ENCODE measurements around the gene RBM19. TPM values are rescaled to one million over a fixed set of nuclear protein-coding genes. Genes with fewer than 3 reads are reported as not detected.

The RBM19 gene
- total and polyA plus RNA-seq, 2 donors (not counting 3 experiments of a cell fraction or from before 2014, with no cell fraction given), result 13.2 to 34.4 TPM

GRCh38 chr12:113896194-113896593, 69.9 kb downstream of the RBM19 start:
- intact Hi-C loops (cut with micrococcal nuclease), result no loop called here
- Histone ChIP-seq H3K27me3 (ENCODE audit: control insufficient read depth in 2 of 2, insufficient read depth in 2 of 2, low read length in 2 of 2) (no peaks in the 10 kb centered on the region), H3K9ac (replicated peaks; ENCODE audit: extremely low read depth, insufficient read depth, low read length) (no peak overlapping the region), H3K9me3 (replicated peaks; ENCODE audit: control insufficient read depth, insufficient read depth, low read length) (no peaks in the 10 kb centered on the region), H3K27ac (ENCODE audit: insufficient read depth, low read depth, low read length) (no peak overlapping the region), H3K9me1 (replicated peaks; ENCODE audit: control insufficient read depth, extremely low read depth, insufficient read depth, low read length) (no peaks in the 10 kb centered on the region), H3K36me3 (ENCODE audit: control insufficient read depth in 2 of 2, extremely low read depth in 1 of 2, insufficient read depth in 2 of 2, low read length in 2 of 2) (no peaks in the 10 kb centered on the region), H3K4me2 (ENCODE audit: insufficient read depth, low read length) (no peak overlapping the region), H4K20me1 (replicated peaks; ENCODE audit: control insufficient read depth, extremely low read depth, insufficient read depth, low read length) (no peaks in the 10 kb centered on the region), H3K79me2 (ENCODE audit: control insufficient read depth, insufficient read depth, low read length) (no peaks in the 10 kb centered on the region), H3K4me3 (replicated peaks in 1 of 3; ENCODE audit: insufficient read depth in 1 of 3, low read depth in 1 of 3, low read length in 3 of 3) (no peak overlapping the region), H3K4me1 (ENCODE audit: control insufficient read depth, extremely low read depth, insufficient read depth, low read length) (no peaks in the 10 kb centered on the region), H2AFZ (ENCODE audit: low read depth, low read length) (no peak overlapping the region)
- ChIA-PET CTCF (no interaction called here), POLR2A (interaction anchor here (0.6 kb wide), 1 partner anchor 22 kb away, joined by 5 read pairs; no protein-coding TSS in a partner anchor)
- dilution Hi-C loops (cut with MboI; ENCODE audit: extremely low pct_ligation_motif_present, low sequenced_read_pairs), result no loop called here
- TF ChIP-seq POLR2A (IDR thresholded peaks at IDR 0.05; ENCODE audit: low read depth, low read length) (no peak), GATA2 (IDR thresholded peaks at IDR 0.05; ENCODE audit: insufficient read depth, insufficient read length, low read depth, low read length) (no peak), MAX (IDR thresholded peaks at IDR 0.05; ENCODE audit: insufficient read depth, insufficient read length) (no peak), JUN (IDR thresholded peaks at IDR 0.05; ENCODE audit: borderline replicate concordance, insufficient read depth, insufficient read length, low read depth) (no peak), FOS (IDR thresholded peaks at IDR 0.05; ENCODE audit: borderline replicate concordance, insufficient read depth, low read length) (no peak), MYC (IDR thresholded peaks at IDR 0.05; ENCODE audit: low read depth, low read length) (no peak)
- FAIRE-seq (no peak), DNase-seq (ENCODE audit: low read depth, low spot score) (no peak)
- BruUV-seq (replicated peaks), result no TSS peak

DNA sequence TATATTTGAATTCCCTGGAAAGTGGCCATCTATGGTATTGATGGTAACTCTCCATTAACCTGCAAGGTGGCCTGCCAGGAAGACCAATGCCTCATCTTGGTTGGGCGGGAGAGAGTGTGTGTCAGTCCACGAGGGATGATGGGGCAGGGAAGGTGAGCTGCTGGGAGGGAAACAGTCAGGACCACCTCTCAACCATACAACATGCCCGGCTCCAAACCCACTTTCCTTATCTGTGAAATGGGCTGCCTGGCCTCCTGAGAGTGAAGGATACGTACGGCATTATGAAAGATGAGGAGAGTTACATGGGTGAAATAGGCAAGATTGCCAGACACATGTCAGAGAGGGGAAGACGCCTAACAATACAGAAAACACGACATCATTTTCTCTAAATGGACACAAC, 70.9 kb downstream of the RBM19 start:
- Histone ChIP-seq H3K27ac (ENCODE audit: insufficient read depth, low read depth, low read length) (no peak overlapping the region), H3K79me2 (ENCODE audit: control insufficient read depth, insufficient read depth, low read length) (no peaks in the 10 kb centered on the region), H3K4me3 (replicated peaks in 1 of 3; ENCODE audit: insufficient read depth in 1 of 3, low read depth in 1 of 3, low read length in 3 of 3) (no peak overlapping the region), H3K27me3 (ENCODE audit: control insufficient read depth in 2 of 2, insufficient read depth in 2 of 2, low read length in 2 of 2) (no peaks in the 10 kb centered on the region), H4K20me1 (replicated peaks; ENCODE audit: control insufficient read depth, extremely low read depth, insufficient read depth, low read length) (no peaks in the 10 kb centered on the region), H3K9me1 (replicated peaks; ENCODE audit: control insufficient read depth, extremely low read depth, insufficient read depth, low read length) (no peaks in the 10 kb centered on the region), H3K36me3 (ENCODE audit: control insufficient read depth in 2 of 2, extremely low read depth in 1 of 2, insufficient read depth in 2 of 2, low read length in 2 of 2) (no peaks in the 10 kb centered on the region), H3K9me3 (replicated peaks; ENCODE audit: control insufficient read depth, insufficient read depth, low read length) (no peaks in the 10 kb centered on the region), H3K4me2 (ENCODE audit: insufficient read depth, low read length) (no peak overlapping the region), H3K9ac (replicated peaks; ENCODE audit: extremely low read depth, insufficient read depth, low read length) (no peak overlapping the region), H2AFZ (ENCODE audit: low read depth, low read length) (no peak overlapping the region), H3K4me1 (ENCODE audit: control insufficient read depth, extremely low read depth, insufficient read depth, low read length) (no peaks in the 10 kb centered on the region)
- no TSS peak for BruUV-seq (replicated peaks)
- FAIRE-seq, result no peak
- POLR2A ChIA-PET, result no interaction called here
- dilution Hi-C loops (cut with MboI; ENCODE audit: extremely low pct_ligation_motif_present, low sequenced_read_pairs) (no loop called here), intact Hi-C loops (cut with micrococcal nuclease) (no loop called here)
- CTCF ChIA-PET, result no interaction called here
- no peak for TF ChIP-seq POLR2AphosphoS5 (IDR thresholded peaks at IDR 0.05; ENCODE audit: insufficient read depth, low read depth, low read length)
- no peak for TF ChIP-seq JUN (IDR thresholded peaks at IDR 0.05; ENCODE audit: borderline replicate concordance, insufficient read depth, insufficient read length, low read depth)
- TF ChIP-seq MYC (IDR thresholded peaks at IDR 0.05; ENCODE audit: low read depth, low read length), result no peak
- no peak for DNase-seq (ENCODE audit: low read depth, low spot score)

Measured in endothelial cell of umbilical vein (primary cell).